ENCODE results near the gene ATP5PB.

DNA sequence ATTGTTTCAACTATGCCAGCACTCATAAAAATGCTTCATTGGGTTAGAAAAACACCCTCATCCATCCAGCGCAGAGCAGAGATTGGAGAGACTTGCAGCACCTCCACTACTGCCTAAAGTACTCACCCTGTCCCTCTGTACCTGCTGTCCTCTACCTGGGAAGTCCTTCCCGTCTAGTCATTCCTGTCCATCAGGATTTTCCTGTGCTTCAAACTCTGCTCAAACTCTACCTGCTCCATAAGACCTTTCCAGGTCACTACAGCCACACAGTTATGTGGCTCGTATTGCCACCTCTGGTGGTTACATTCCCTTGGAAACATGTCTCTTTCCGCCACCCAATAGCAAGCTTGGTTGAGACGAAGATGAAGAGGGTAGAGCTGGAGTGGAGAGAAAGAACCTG, 28.9 kb upstream of the ATP5PB start:
- TF ChIP-seq, protein P1, sequence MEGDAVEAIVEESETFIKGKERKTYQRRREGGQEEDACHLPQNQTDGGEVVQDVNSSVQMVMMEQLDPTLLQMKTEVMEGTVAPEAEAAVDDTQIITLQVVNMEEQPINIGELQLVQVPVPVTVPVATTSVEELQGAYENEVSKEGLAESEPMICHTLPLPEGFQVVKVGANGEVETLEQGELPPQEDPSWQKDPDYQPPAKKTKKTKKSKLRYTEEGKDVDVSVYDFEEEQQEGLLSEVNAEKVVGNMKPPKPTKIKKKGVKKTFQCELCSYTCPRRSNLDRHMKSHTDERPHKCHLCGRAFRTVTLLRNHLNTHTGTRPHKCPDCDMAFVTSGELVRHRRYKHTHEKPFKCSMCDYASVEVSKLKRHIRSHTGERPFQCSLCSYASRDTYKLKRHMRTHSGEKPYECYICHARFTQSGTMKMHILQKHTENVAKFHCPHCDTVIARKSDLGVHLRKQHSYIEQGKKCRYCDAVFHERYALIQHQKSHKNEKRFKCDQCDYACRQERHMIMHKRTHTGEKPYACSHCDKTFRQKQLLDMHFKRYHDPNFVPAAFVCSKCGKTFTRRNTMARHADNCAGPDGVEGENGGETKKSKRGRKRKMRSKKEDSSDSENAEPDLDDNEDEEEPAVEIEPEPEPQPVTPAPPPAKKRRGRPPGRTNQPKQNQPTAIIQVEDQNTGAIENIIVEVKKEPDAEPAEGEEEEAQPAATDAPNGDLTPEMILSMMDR (optimal IDR thresholded peaks at IDR 0.05 in 1 of 3, IDR thresholded peaks at IDR 0.05 in 1 of 3, conservative IDR thresholded peaks at IDR 0.05 in 1 of 3; ENCODE audit: extremely low read depth in 1 of 3, insufficient read depth in 2 of 3, low read length in 3 of 3), result no peak
- TF ChIP-seq EZH2 (IDR thresholded peaks at IDR 0.05; ENCODE audit: low read length), result no peak
